Measurements from ENCODE around the gene CD96.

DNA sequence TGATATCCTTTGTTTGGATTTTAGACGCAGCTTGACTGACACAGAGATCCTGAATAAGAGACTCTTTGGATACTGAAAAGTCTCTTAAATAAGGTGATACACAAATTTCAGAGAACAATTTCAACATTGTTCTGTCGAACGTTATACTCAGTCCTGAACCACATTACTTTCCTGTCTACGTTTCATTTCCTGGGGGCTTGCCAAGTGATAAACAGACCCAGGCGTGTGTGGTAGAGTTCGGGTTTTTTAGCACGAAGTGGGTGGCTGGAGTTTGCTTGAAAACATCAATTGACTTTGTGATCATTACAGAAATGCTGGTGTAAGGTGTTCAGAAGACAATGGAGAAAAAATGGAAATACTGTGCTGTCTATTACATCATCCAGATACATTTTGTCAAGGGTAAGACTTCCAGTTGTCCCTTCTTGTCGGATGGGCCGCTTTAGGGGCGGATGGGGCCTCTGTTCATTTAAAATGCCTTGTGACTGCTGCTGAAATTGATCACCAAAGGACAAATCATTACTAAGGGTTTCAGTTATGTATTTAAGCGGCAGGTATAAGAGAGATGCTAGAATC lies at the start of gene CD96:
- TF ChIP-seq CTCF (conservative IDR thresholded peaks at IDR 0.05 in 1 of 2, IDR thresholded peaks at IDR 0.05 in 1 of 2; ENCODE audit: low read depth in 1 of 2, low read length in 2 of 2) (no peak), EZH2 (IDR thresholded peaks at IDR 0.05; ENCODE audit: low read length, missing control alignments) (no peak)
